Astrocyte (in vitro differentiated cells and primary cell): ENCODE measurements around the gene FYCO1. TPM values are rescaled to one million over a fixed set of nuclear protein-coding genes. Genes with fewer than 3 reads are reported as not detected.
A peak's percentile ranks its signal among the peaks of the same experiment; 100 is the strongest.

Experiments
- DNase-seq: peaks from one replicate; pipeline ENCODE4 v3.0.0-alpha.2; 2010; ENCODE audit warnings: low read depth
- FAIRE-seq: peaks from 2 replicates; lab custom pipeline; 2011; peaks lifted over from hg19 to GRCh38; lab: Jason Lieb, UNC
- H2AFZ ChIP-seq: 2 replicates; pipeline ENCODE4 v1.6.0; 2012; ENCODE audit warnings: low read depth, low read length, inconsistent platforms
- H3K27ac ChIP-seq: 2 replicates; pipeline ENCODE4 v1.5.1; 2011; ENCODE audit warnings: low read depth, low read length, inconsistent platforms
- H3K27me3 ChIP-seq: 2 replicates; pipeline ENCODE4 v1.6.0; 2011; ENCODE audit warnings: low read length, inconsistent platforms; ENCODE audit not compliant: insufficient read depth
- H3K36me3 ChIP-seq: 2 replicates; pipeline ENCODE4 v1.5.1; 2011; ENCODE audit warnings: low read length, inconsistent platforms; ENCODE audit not compliant: insufficient read depth
- H3K4me1 ChIP-seq: 2 replicates; pipeline ENCODE4 v1.5.1; 2011; ENCODE audit warnings: low read length, inconsistent platforms; ENCODE audit not compliant: insufficient read depth
- H3K4me2 ChIP-seq: 2 replicates; pipeline ENCODE4 v1.6.0; 2012; ENCODE audit warnings: low read length, inconsistent platforms
- H3K4me3 ChIP-seq: 2 replicates; pipeline ENCODE4 v1.5.1; 2011; ENCODE audit warnings: low read depth, mild to moderate bottlenecking, low read length, inconsistent platforms; ENCODE audit not compliant: insufficient read depth
- H3K79me2 ChIP-seq: 2 replicates; pipeline ENCODE4 v1.6.0; 2012; ENCODE audit warnings: mild to moderate bottlenecking, low read length, inconsistent platforms; ENCODE audit not compliant: insufficient read depth
- H3K9ac ChIP-seq: 2 replicates; pipeline ENCODE4 v1.6.0; 2012; ENCODE audit warnings: mild to moderate bottlenecking, low read length, inconsistent platforms
- H3K9me3 ChIP-seq: 2 replicates; pipeline ENCODE4 v1.5.1; 2012; ENCODE audit warnings: low read depth, mild to moderate bottlenecking, low read length, inconsistent platforms; ENCODE audit not compliant: insufficient read depth
- H4K20me1 ChIP-seq: 2 replicates; pipeline ENCODE4 v1.6.0; 2012; ENCODE audit warnings: low read length, inconsistent platforms; ENCODE audit not compliant: insufficient read depth
- H3K27ac Mint-ChIP-seq: one replicate; pipeline ENCODE4 v1.8.0; 2021; ENCODE audit warnings: mild to moderate bottlenecking, mixed read lengths; ENCODE audit not compliant: unreplicated experiment
- H3K27me3 Mint-ChIP-seq: one replicate; pipeline ENCODE4 v1.8.0; 2021; ENCODE audit warnings: low read depth, mixed read lengths; ENCODE audit not compliant: unreplicated experiment
- H3K36me3 Mint-ChIP-seq: one replicate; pipeline ENCODE4 v1.8.0; 2021; ENCODE audit warnings: low read depth, mixed read lengths; ENCODE audit not compliant: unreplicated experiment
- H3K4me1 Mint-ChIP-seq: one replicate; pipeline ENCODE4 v1.8.0; 2021; ENCODE audit warnings: low read depth, mixed read lengths; ENCODE audit not compliant: unreplicated experiment
- H3K4me3 Mint-ChIP-seq: one replicate; pipeline ENCODE4 v1.8.0; 2021; ENCODE audit warnings: mild to moderate bottlenecking, moderate library complexity, mixed read lengths; ENCODE audit not compliant: unreplicated experiment
- H3K9me3 Mint-ChIP-seq: one replicate; pipeline ENCODE4 v1.8.0; 2021; ENCODE audit warnings: mild to moderate bottlenecking, mixed read lengths; ENCODE audit not compliant: unreplicated experiment
- EZH2 ChIP-seq: IDR thresholded peaks from 2 replicates; pipeline ENCODE4 v1.6.1; 2012; ENCODE audit warnings: mild to moderate bottlenecking, low read length, inconsistent platforms; ENCODE audit not compliant: insufficient read depth
- total RNA-seq: library from RNA; stranded (reverse); gene quantifications from 2 replicates; pipeline ENCODE4 v1.2.1, GENCODE V29; 2021
- TF ChIP-seq, protein P1 (sequence below): IDR thresholded peaks from 2 replicates; pipeline ENCODE4 v1.5.1; 2011; ENCODE audit warnings: low read depth, mild to moderate bottlenecking, inconsistent platforms, low read length, moderate library complexity; ENCODE audit not compliant: insufficient read depth

Gene FYCO1
- total RNA-seq, 1 donor from 2014 or later: 19.7 TPM

DNA sequence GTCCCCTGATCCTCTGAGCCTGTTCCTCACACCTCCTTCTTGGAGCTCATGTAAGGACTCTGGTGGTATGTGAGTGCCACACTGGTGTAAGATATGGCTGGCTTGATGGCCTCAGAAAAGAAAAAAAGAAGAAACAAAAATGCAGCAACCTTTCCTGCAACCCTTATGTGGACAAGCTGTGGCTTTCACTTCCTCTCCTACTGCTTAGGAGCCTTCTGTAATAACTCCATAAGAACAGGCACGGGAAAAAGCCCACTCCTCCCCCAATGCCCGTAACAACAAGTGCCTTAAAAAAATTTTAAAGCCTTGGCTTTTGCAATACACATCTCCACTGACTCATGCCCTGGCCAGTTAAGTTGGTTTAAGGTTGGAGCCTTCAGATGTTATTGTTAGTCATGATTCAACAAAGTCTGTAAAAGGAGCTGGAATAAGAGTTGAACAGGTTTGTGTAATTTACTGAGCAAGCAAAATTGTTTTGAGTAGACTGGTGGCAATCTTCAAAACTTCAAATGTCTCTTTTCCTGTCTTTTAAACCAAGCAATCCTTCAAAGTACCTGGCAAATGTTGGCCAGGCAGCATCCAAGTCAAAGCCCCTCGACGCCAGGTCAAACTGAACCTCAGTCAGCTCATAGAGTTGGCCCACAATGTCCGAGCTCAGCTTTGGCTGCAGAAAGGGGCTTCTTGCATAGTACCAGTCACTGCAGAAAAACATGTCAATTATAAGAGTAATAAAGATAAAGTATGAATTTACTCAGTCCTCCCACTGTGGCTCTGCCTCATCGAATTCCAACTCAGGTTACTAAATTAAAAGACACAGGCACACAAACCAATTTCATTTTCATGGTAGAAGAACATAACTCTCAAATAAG is 22.9 kb downstream of the FYCO1 start:
- H3K9me3 Mint-ChIP-seq: no peaks in the 10 kb centered on the region
- peaks cover 22% of the 10 kb centered on the region for H3K4me1 Mint-ChIP-seq
- Histone ChIP-seq H4K20me1 (no peaks in the 10 kb centered on the region), H3K9me3 (no peaks in the 10 kb centered on the region), H3K4me1 (peaks cover 19% of the 10 kb centered on the region), H2AFZ (no peak overlapping the region), H3K9ac (no peak overlapping the region), H3K36me3 (peaks cover 13% of the 10 kb centered on the region), H3K27ac (peak overlapping the region; percentile 54), H3K79me2 (no peaks in the 10 kb centered on the region), H3K27me3 (no peaks in the 10 kb centered on the region), H3K4me2 (peak overlapping the region; percentile 68), H3K4me3 (peak overlapping the region; percentile 12)
- no peak for TF ChIP-seq EZH2
- TF ChIP-seq, protein P1, sequence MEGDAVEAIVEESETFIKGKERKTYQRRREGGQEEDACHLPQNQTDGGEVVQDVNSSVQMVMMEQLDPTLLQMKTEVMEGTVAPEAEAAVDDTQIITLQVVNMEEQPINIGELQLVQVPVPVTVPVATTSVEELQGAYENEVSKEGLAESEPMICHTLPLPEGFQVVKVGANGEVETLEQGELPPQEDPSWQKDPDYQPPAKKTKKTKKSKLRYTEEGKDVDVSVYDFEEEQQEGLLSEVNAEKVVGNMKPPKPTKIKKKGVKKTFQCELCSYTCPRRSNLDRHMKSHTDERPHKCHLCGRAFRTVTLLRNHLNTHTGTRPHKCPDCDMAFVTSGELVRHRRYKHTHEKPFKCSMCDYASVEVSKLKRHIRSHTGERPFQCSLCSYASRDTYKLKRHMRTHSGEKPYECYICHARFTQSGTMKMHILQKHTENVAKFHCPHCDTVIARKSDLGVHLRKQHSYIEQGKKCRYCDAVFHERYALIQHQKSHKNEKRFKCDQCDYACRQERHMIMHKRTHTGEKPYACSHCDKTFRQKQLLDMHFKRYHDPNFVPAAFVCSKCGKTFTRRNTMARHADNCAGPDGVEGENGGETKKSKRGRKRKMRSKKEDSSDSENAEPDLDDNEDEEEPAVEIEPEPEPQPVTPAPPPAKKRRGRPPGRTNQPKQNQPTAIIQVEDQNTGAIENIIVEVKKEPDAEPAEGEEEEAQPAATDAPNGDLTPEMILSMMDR: no peak
- peak overlapping the region; percentile 45 for H3K4me3 Mint-ChIP-seq
- no peaks in the 10 kb centered on the region for H3K27me3 Mint-ChIP-seq
- FAIRE-seq (peak; percentile 96), DNase-seq (peak; percentile 92)
- peak overlapping the region; percentile 48 for H3K27ac Mint-ChIP-seq
- H3K36me3 Mint-ChIP-seq: peaks cover 24% of the 10 kb centered on the region

GRCh38 chr3:45969953-45970352 is 25.7 kb downstream of the FYCO1 start:
- H3K9me3 Mint-ChIP-seq: no peaks in the 10 kb centered on the region
- DNase-seq: no peak
- no peak for TF ChIP-seq EZH2
- TF ChIP-seq, protein P1: no peak
- H2AFZ ChIP-seq: no peak overlapping the region
- H3K9me3 ChIP-seq: no peaks in the 10 kb centered on the region
- H3K27me3 ChIP-seq: no peaks in the 10 kb centered on the region
- peaks cover 23% of the 10 kb centered on the region for H3K4me1 Mint-ChIP-seq
- H3K4me3 ChIP-seq: no peak overlapping the region
- peaks cover 19% of the 10 kb centered on the region for H3K4me1 ChIP-seq
- no peak overlapping the region for H3K4me3 Mint-ChIP-seq
- no peak overlapping the region for H3K27ac Mint-ChIP-seq
- no peak overlapping the region for H3K27ac ChIP-seq
- peaks cover 25% of the 10 kb centered on the region for H3K36me3 Mint-ChIP-seq
- peaks cover 6% of the 10 kb centered on the region for H3K36me3 ChIP-seq
- H3K27me3 Mint-ChIP-seq: no peaks in the 10 kb centered on the region
- no peak for FAIRE-seq
- no peaks in the 10 kb centered on the region for H3K79me2 ChIP-seq
- no peak overlapping the region for H3K4me2 ChIP-seq
- H3K9ac ChIP-seq: no peak overlapping the region
- H4K20me1 ChIP-seq: peaks cover 4% of the 10 kb centered on the region

GRCh38 chr3:45969116-45969515 is 26.5 kb downstream of the FYCO1 start:
- TF ChIP-seq, protein P1: no peak
- no peak for TF ChIP-seq EZH2
- Mint-ChIP-seq H3K4me3 (no peak overlapping the region), H3K36me3 (peaks cover 26% of the 10 kb centered on the region), H3K9me3 (no peaks in the 10 kb centered on the region), H3K27me3 (no peaks in the 10 kb centered on the region), H3K27ac (no peak overlapping the region), H3K4me1 (peaks cover 23% of the 10 kb centered on the region)
- no peaks in the 10 kb centered on the region for H3K79me2 ChIP-seq
- H3K9me3 ChIP-seq: no peaks in the 10 kb centered on the region
- FAIRE-seq (no peak), DNase-seq (no peak)
- no peak overlapping the region for H3K27ac ChIP-seq
- H4K20me1 ChIP-seq: peaks cover 4% of the 10 kb centered on the region
- no peaks in the 10 kb centered on the region for H3K27me3 ChIP-seq
- H3K4me2 ChIP-seq: no peak overlapping the region
- no peak overlapping the region for H3K9ac ChIP-seq
- H3K4me3 ChIP-seq: no peak overlapping the region
- no peak overlapping the region for H2AFZ ChIP-seq
- H3K36me3 ChIP-seq: peaks cover 4% of the 10 kb centered on the region
- H3K4me1 ChIP-seq: peaks cover 19% of the 10 kb centered on the region
